HEK293 (cell line): ENCODE measurements around the gene HIF3A.
"Not testable (repeated sequence)": the region's sequence is repeated elsewhere in the genome, so short reads cannot be mapped to it uniquely, and the experiment has no call there.

ENCODE experiments used
- CTCF ChIA-PET: fragments of 350-600 bp; formaldehyde crosslinking; extraction: SDS; loops from one replicate; lab custom pipeline; 2021; ENCODE audit warnings: antibody characterized with exemption; lab: Yijun Ruan, JAX
- POLR2A ChIA-PET: fragments of 300-600 bp; formaldehyde crosslinking; extraction: SDS; loops from one replicate; lab custom pipeline; 2020; ENCODE audit warnings: antibody characterized with exemption, inconsistent platforms; lab: Yijun Ruan, JAX
- H3K27ac ChIP-seq: fragments of 200-500 bp; sonication (Bioruptor generic); 2 replicates; pipeline ENCODE4 v1.5.1; 2014; ENCODE audit warnings: low read depth, low read length, control low read depth, inconsistent platforms; ENCODE audit errors: extremely low read depth
- H3K36me3 ChIP-seq, 2 experiments: fragments of 200-500 bp in 1 of 2; sonication (Bioruptor generic) in 1 of 2; 1 replicate in 1 of 2; 2 replicates in 1 of 2; pipeline ENCODE4 v1.5.1; 2014 to 2017; ENCODE audit warnings: inconsistent platforms in 2 of 2, low read length in 2 of 2; ENCODE audit not compliant: control insufficient read depth in 2 of 2, insufficient read depth in 1 of 2
- H3K4me1 ChIP-seq: fragments of 200-500 bp; sonication (Bioruptor generic); 2 replicates; pipeline ENCODE4 v1.5.1; 2014; ENCODE audit warnings: mild to moderate bottlenecking, low read length, inconsistent platforms; ENCODE audit not compliant: control insufficient read depth, insufficient read depth
- H3K4me3 ChIP-seq: 2 replicates; pipeline ENCODE4 v1.5.1; 2011; ENCODE audit warnings: low read depth, mild to moderate bottlenecking, control low read depth, low read length, moderate library complexity
- H3K9me3 ChIP-seq: fragments of 200-500 bp; sonication (Bioruptor generic); 2 replicates; pipeline ENCODE4 v1.5.1; 2014; ENCODE audit warnings: low read depth, low read length, inconsistent platforms; ENCODE audit not compliant: control insufficient read depth, insufficient read depth
- EGR2 ChIP-seq: fragments of 450-650 bp; formaldehyde crosslinking; IDR thresholded peaks from 2 replicates; pipeline ENCODE4 v1.5.1; 2016; ENCODE audit warnings: low read depth, missing biosample characterization, missing genetic modification characterization
- IKZF3 ChIP-seq: fragments of 450-650 bp; IDR thresholded peaks from 2 replicates; pipeline ENCODE4 v1.5.0; 2018; ENCODE audit warnings: missing biosample characterization, mild to moderate bottlenecking, missing genetic modification characterization, moderate library complexity
- RBAK ChIP-seq: fragments of 450-650 bp; formaldehyde crosslinking; IDR thresholded peaks from 2 replicates; pipeline ENCODE4 v1.5.1; 2016; ENCODE audit warnings: missing biosample characterization, missing genetic modification characterization
- WT1 ChIP-seq: fragments of 450-650 bp; formaldehyde crosslinking; IDR thresholded peaks from 2 replicates; pipeline ENCODE4 v1.5.1; 2016; ENCODE audit warnings: missing biosample characterization, missing genetic modification characterization
- ZNF155 ChIP-seq: fragments of 450-650 bp; formaldehyde crosslinking; IDR thresholded peaks from 2 replicates; pipeline ENCODE4 v1.5.1; 2016; ENCODE audit warnings: missing biosample characterization, missing genetic modification characterization
- ZNF16 ChIP-seq: fragments of 450-650 bp; formaldehyde crosslinking; IDR thresholded peaks from 2 replicates; pipeline ENCODE4 v1.5.1; 2016; ENCODE audit warnings: low read depth, missing biosample characterization, missing genetic modification characterization
- ZNF169 ChIP-seq: fragments of 450-650 bp; formaldehyde crosslinking; IDR thresholded peaks from 2 replicates; pipeline ENCODE4 v1.5.1; 2016; ENCODE audit warnings: missing biosample characterization, missing genetic modification characterization
- ZNF248 ChIP-seq: fragments of 450-650 bp; formaldehyde crosslinking; IDR thresholded peaks from 2 replicates; pipeline ENCODE4 v1.5.1; 2017; ENCODE audit warnings: missing biosample characterization, missing genetic modification characterization
- ZNF292 ChIP-seq: fragments of 450-650 bp; formaldehyde crosslinking; IDR thresholded peaks from 2 replicates; pipeline ENCODE4 v1.5.1; 2016; ENCODE audit warnings: low read depth, missing biosample characterization, missing genetic modification characterization, borderline replicate concordance
- ZNF473 ChIP-seq: fragments of 450-650 bp; formaldehyde crosslinking; IDR thresholded peaks from 2 replicates; pipeline ENCODE4 v1.5.1; 2017; ENCODE audit warnings: missing biosample characterization, missing genetic modification characterization
- ZNF549 ChIP-seq: fragments of 450-650 bp; IDR thresholded peaks from 2 replicates; pipeline ENCODE4 v1.5.1; 2018; ENCODE audit warnings: missing biosample characterization, missing genetic modification characterization, mild to moderate bottlenecking, inconsistent platforms, moderate library complexity
- ZNF600 ChIP-seq: fragments of 450-650 bp; formaldehyde crosslinking; IDR thresholded peaks from 2 replicates; pipeline ENCODE4 v1.5.1; 2016; ENCODE audit warnings: missing biosample characterization, missing genetic modification characterization
- ZNF830 ChIP-seq: fragments of 450-650 bp; IDR thresholded peaks from 2 replicates; pipeline ENCODE4 v1.5.0; 2018; ENCODE audit warnings: missing biosample characterization, missing genetic modification characterization, low read depth, mild to moderate bottlenecking, moderate library complexity
- TF ChIP-seq, protein P1 (sequence below): fragments of 450-650 bp; formaldehyde crosslinking; IDR thresholded peaks from 2 replicates; pipeline ENCODE4 v1.5.1; 2016; ENCODE audit warnings: missing biosample characterization, missing genetic modification characterization, borderline replicate concordance

Gene HIF3A

DNA sequence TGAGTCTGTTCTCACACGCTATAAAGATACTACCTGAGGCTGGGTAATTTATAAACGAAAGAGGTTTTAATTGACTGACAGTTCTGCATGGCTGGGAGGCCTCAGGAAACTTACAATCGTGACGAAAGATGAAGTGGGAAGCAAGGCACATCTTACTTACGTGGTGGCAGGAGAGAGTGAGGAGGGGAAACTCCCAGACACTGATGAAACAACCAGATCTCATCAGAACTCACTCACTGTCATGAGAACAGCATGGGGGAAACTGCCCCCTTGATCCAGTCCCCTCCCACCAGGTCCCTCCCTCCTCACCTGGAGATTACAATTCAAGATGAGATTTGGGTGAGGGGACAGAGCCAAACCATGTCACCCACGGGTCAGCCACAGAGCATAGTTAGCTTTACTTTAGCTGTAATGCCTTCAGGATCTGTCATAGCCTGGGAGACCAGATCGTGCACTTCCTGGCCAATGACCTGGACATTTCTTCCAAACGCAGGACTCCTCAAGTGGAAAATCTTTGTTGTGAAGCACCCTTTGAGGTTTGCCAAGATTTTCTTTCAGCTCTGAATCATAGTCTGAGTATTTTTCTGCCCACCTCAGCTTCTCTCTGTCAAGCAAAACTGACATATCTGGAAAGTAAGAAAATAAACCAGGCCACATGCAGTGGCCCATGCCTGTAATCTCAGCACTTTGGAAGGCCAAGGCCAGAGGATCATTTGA lies 25.2 kb upstream of the HIF3A start:
- no peaks in the 10 kb centered on the region for H3K9me3 ChIP-seq
- TF ChIP-seq RBAK (no peak), ZNF600 (no peak), ZNF248 (tag by site-specific recombination) (no peak), ZNF169 (tag by site-specific recombination) (no peak), IKZF3 (no peak), ZNF155 (no peak), ZNF16 (tag by site-specific recombination) (no peak), ZNF473 (no peak)
- TF ChIP-seq, protein P1, sequence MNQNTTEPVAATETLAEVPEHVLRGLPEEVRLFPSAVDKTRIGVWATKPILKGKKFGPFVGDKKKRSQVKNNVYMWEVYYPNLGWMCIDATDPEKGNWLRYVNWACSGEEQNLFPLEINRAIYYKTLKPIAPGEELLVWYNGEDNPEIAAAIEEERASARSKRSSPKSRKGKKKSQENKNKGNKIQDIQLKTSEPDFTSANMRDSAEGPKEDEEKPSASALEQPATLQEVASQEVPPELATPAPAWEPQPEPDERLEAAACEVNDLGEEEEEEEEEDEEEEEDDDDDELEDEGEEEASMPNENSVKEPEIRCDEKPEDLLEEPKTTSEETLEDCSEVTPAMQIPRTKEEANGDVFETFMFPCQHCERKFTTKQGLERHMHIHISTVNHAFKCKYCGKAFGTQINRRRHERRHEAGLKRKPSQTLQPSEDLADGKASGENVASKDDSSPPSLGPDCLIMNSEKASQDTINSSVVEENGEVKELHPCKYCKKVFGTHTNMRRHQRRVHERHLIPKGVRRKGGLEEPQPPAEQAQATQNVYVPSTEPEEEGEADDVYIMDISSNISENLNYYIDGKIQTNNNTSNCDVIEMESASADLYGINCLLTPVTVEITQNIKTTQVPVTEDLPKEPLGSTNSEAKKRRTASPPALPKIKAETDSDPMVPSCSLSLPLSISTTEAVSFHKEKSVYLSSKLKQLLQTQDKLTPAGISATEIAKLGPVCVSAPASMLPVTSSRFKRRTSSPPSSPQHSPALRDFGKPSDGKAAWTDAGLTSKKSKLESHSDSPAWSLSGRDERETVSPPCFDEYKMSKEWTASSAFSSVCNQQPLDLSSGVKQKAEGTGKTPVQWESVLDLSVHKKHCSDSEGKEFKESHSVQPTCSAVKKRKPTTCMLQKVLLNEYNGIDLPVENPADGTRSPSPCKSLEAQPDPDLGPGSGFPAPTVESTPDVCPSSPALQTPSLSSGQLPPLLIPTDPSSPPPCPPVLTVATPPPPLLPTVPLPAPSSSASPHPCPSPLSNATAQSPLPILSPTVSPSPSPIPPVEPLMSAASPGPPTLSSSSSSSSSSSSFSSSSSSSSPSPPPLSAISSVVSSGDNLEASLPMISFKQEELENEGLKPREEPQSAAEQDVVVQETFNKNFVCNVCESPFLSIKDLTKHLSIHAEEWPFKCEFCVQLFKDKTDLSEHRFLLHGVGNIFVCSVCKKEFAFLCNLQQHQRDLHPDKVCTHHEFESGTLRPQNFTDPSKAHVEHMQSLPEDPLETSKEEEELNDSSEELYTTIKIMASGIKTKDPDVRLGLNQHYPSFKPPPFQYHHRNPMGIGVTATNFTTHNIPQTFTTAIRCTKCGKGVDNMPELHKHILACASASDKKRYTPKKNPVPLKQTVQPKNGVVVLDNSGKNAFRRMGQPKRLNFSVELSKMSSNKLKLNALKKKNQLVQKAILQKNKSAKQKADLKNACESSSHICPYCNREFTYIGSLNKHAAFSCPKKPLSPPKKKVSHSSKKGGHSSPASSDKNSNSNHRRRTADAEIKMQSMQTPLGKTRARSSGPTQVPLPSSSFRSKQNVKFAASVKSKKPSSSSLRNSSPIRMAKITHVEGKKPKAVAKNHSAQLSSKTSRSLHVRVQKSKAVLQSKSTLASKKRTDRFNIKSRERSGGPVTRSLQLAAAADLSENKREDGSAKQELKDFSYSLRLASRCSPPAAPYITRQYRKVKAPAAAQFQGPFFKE (tag by site-specific recombination): no peak
- TF ChIP-seq, all 188 proteins: peak for 0
- ChIA-PET CTCF (interaction anchor here (1.0 to 1.6 kb wide), 5 partner anchors 9 to 195 kb away, joined by 3 to 11 read pairs (median 6); no protein-coding TSS in a partner anchor), POLR2A (interaction anchor here (0.6 kb wide), 3 partner anchors 10 to 1008 kb away, joined by 3 to 5 read pairs (median 5); no protein-coding TSS in a partner anchor)
- H3K27ac ChIP-seq: no peak overlapping the region
- no peaks in the 10 kb centered on the region for H3K36me3 ChIP-seq
- H3K4me3 ChIP-seq: no peak overlapping the region
- no peaks in the 10 kb centered on the region for H3K4me1 ChIP-seq

DNA sequence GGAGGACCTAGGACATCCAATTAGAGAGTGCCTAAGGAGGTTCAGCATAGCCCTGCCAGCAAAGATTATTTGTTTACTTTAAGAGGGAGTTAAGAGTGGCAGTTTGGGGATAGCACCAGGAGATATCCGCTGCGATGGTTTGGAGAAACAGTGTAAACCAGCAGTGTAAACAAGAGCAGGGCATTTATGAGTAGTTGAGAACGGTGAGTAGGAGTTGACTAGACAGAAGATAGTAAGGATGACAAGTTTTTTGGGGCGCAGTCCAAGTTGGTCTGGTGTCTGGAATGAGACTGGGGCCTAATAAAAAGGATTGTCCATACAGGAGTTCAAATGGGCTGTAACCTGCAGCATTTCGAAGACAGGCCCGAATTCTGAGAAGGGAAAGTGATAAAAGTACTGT lies 22.9 kb upstream of the HIF3A start:
- H3K36me3 ChIP-seq, H3K4me1 ChIP-seq, H3K27ac ChIP-seq, H3K9me3 ChIP-seq, POLR2A ChIA-PET, H3K4me3 ChIP-seq: not testable (repeated sequence)
- CTCF ChIA-PET: interaction anchor here (0.7 kb wide), 1 partner anchor 121 kb away, joined by 3 read pairs; no protein-coding TSS in a partner anchor
- 0 out of 2 replicates have a peak, but pooled peaks have one; percentile 27 for TF ChIP-seq WT1 (tag by site-specific recombination)

DNA sequence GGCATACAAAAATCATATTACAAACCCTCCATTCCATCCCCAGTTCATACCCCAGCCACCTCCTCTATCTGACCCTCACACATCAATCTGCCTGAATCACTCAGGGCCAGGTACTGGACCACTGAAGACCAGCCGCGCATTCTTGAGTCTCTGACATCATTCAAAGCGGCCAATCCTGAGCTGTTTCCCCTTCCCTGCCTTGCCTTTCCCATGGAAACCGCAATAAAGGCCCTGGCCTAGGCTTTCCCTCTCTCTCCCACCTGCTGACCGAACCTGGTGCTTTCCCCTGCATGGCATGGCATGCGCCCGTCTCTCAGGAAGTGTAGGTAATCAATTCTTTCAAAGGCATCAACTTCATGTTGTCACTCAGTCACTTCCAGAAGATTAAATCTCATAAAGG lies 17.7 kb upstream of the HIF3A start:
- no peak for TF ChIP-seq EGR2
- no peak for TF ChIP-seq ZNF549 (tag by site-specific recombination)
- no peak for TF ChIP-seq ZNF292 (tag by site-specific recombination)
- no peak for TF ChIP-seq ZNF830 (tag by site-specific recombination)
- Histone ChIP-seq H3K4me1 (no peaks in the 10 kb centered on the region), H3K9me3 (no peaks in the 10 kb centered on the region), H3K4me3 (no peak overlapping the region), H3K36me3 (no peaks in the 10 kb centered on the region), H3K27ac (no peak overlapping the region)
- POLR2A ChIA-PET: no interaction called here
- CTCF ChIA-PET: interaction anchor here (0.6 to 7.4 kb wide), 15 partner anchors 9 to 265 kb away, joined by 3 to 75 read pairs (median 10); partner anchors contain the start of gene PPP5C
